GM12872 (cell line): ENCODE data around the gene SLAIN1.

ENCODE experiments used
- TF ChIP-seq, protein P1 (sequence below): IDR thresholded peaks from 3 replicates; pipeline ENCODE4 v1.5.1; 2011; ENCODE audit warnings: low read depth, mild to moderate bottlenecking, low read length, moderate library complexity; ENCODE audit not compliant: insufficient read depth

Gene SLAIN1

DNA sequence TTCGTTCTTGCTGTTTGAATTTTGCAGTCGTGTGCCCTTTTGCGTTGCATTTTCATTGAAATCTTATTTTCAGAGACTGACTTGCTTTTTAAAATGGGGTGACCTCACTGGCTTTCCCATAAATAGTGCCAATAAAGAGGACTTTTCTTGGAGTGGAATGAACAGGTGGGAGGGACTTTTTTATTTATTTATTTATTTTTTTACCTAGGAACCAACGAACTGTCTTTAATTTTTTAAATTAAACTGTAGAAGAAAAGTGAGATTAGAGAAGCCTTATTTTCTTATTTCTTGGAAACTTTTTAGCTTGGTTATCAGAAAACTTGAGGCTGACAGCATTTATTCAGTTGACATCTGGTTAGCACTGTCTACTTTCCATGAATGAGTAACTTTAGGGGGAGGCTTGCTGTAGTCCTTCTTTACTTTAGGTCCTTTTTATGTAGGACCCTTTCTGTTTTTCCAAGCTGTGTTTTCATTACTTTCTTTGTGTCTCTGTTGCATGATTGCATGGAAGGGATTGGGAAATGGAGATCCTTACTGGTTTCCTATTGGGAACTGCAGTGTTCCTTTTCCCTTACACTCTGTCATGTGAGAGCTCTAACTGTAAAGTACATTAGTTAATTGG, 1.7 kb downstream of the SLAIN1 start:
- TF ChIP-seq, protein P1, sequence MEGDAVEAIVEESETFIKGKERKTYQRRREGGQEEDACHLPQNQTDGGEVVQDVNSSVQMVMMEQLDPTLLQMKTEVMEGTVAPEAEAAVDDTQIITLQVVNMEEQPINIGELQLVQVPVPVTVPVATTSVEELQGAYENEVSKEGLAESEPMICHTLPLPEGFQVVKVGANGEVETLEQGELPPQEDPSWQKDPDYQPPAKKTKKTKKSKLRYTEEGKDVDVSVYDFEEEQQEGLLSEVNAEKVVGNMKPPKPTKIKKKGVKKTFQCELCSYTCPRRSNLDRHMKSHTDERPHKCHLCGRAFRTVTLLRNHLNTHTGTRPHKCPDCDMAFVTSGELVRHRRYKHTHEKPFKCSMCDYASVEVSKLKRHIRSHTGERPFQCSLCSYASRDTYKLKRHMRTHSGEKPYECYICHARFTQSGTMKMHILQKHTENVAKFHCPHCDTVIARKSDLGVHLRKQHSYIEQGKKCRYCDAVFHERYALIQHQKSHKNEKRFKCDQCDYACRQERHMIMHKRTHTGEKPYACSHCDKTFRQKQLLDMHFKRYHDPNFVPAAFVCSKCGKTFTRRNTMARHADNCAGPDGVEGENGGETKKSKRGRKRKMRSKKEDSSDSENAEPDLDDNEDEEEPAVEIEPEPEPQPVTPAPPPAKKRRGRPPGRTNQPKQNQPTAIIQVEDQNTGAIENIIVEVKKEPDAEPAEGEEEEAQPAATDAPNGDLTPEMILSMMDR, result no peak

DNA sequence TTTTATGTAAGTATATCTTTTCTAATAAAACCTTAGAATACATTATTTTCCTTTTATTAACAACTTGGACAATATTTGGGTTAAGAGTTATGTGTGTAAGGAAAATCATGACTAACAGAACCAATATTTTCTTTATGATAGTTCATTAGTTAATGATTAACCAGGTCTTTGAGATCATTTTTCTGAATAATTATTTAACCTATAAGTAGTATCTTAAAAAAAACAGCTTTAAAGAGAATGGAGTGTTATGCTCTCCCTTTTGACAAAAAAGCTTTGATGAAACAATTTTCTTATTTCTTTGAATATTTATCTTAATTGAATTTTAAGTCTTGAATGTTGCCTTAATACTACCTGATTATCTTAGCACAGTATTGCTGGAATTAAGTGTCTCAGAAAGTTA, 3.8 kb downstream of the SLAIN1 start:
- TF ChIP-seq, protein P1, result no peak

DNA sequence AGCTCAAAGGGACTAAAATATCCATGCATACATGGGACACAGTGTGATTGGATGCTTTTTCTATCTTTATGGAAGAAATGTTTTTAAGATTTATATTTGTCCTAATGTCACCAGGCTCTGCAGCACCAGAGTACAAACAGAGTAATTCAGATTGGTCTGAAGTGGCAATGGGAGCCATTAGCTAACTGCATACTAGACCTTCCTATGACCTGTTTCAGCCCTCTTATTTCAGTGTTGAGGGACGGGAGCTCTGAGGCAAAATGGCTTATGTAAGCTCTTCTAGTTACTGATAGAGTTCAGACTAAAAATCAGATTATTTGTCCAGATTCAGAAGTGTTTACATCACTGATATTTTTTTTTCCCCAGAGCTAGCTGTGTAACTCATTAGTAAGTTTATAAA, 4.9 kb downstream of the SLAIN1 start:
- TF ChIP-seq, protein P1, result no peak

DNA sequence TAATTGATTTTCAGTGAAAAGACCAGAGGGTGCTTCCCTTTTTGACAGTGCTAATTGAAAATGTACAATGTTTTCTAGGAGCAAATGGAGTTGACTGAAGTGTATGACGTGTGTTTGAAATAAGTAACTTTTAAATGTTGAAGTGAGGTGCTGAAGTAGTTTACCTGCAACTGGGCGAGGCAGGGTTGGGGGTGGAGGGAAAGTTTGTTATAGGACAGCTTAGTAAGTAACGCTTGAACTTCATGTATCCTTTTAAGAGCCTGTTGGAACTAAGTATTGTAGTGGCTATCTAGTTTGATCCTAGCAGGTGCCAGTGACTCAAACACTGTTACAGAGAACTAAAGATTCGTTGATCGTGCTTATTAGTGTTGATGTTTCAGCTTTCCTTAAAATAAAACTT, 5.9 kb downstream of the SLAIN1 start:
- TF ChIP-seq, protein P1, result no peak

DNA sequence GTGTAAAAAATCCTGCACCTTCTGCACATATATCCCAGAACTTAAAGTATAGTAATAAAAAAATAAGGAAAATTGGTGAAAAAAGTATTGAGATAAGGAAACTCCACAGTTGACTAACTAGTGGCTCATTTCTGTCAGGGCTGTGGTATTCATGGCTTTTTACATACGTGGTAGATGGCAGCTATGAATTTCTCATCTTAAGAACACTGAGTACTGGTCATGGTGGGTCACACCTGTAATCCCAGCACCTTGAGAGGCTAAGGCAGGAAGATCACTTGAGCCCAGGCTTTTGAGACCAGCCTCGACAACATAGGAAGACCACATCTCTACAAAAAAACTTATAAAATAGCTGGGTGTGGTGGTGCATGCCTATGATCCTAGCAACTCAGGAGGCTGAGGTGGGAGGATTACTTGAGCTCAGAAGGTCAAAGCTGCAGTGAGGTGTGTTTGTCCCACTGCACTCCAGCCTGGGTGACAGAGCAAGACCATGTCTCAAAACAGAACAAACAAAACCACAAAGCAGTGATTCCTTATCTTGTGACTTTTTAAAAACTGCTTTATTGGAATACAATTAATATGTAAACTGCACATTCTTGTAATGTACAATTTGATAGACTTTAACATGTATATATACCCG, 16.8 kb downstream of the SLAIN1 start:
- TF ChIP-seq, protein P1, result no peak

DNA sequence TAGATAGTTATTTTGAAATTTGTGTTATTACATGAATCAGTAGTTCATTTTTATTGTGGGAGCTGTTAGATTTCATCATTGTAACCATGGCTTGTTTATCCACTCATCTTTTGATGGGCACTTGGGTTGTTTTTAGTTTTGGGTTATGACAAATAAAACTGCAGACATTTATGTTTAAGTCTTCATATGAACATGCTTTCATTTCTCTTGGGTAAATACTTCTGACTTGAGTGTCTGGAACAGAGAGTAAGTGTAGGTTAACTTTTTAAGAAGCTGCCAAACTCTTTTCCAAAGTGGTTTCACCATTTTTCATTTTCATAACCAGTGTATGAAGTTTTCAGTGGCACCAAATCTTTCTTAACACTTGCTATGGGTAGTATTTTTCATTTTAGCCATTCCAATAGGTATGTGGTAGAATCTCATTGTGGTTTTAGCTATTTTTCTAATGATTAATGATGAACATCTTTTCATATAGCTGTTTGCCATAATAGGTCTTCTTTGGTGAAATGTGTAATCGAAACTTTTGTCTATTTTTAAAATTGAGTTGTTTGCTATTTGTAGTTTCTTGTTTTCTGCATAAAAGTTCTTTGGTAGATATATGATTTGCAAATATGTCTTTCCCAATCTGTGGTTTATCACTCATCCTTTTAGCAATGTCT, 17.9 kb downstream of the SLAIN1 start:
- TF ChIP-seq, protein P1, result no peak

DNA sequence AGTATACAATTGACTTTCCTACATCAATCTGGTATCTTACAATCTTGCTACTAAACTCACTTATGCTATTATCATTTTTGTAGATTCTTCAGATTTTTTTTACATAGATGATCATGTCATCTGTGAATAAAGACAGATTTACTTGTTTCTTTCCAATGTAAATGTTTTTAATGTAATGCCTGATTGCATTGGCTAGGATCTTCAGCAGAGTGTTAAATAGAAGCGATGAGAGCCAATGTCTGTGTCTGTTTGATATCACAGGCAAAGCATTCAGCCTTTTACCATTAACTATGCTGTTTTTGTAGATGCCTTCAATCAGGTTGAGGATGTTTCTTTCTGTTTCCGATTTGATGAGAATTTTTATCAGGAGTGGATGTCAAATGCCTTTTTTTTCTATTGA, 19.2 kb downstream of the SLAIN1 start:
- TF ChIP-seq, protein P1, result no peak
